Posterior vena cava (tissue), 2 donors: ENCODE measurements around the gene FAM114A1. TPM values are rescaled to one million over a fixed set of nuclear protein-coding genes. Genes with fewer than 3 reads are reported as not detected.
"Not testable (repeated sequence)": the region's sequence is repeated elsewhere in the genome, so short reads cannot be mapped to it uniquely, and the experiment has no call there.

Source experiments
- DNase-seq: peaks from one replicate; pipeline ENCODE4 v3.0.0-alpha.2; 2020; ENCODE audit warnings: low spot score
- intact Hi-C, 2 donors: fragments of 100-400 bp; cut with DNase I; formaldehyde crosslinking; loops; one replicate each; pipeline versions ENCODE4 v1.14.1 to v1.14.2; 2022 to 2023
- total RNA-seq, 2 donors: library from RNA; stranded (reverse); fragmentation: NEBNext Ultra II Directional; extraction: Animal tissue kit (Norgen Biotek cat#: 25700); gene quantifications; one replicate each; pipeline ENCODE4 v1.2.1, GENCODE V29; 2021
- donor health status: DM: yes; HTN: yes; CAD: no.
- donor health status: DM: yes; HTN: yes; CAD: no.

Gene FAM114A1
- total RNA-seq, 2 donors from 2014 or later: 90.2 to 111 TPM

GRCh38 chr4:38950734-38951133 lies 83.1 kb downstream of the FAM114A1 start:
- DNase-seq: no peak

GRCh38 chr4:38951598-38951997 lies 84.0 kb downstream of the FAM114A1 start:
- intact Hi-C loops: no loop called here
- no peak for DNase-seq

More at GRCh38 chr4:38950734-38951133, 83.1 kb downstream of the FAM114A1 start:
- intact Hi-C loops: no loop called here

DNA sequence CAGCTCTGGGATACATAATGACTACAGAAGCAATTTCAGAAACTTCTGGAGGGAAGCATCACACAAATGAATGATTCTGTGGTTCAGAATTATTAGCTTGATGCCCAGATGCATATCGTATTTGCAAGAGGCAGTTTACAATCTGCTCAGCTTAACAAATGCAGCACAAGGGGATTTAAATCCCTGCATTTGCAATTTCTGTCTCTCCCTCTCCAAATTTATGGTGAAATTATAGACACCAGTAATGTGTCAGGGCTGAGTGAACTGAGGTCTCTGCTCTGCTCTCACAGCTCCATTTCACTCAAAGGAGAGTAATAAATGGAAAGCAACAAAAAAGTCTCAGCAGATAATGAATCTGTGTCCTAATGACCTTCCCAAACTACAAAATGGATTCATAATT lies 84.4 kb downstream of the FAM114A1 start:
- intact Hi-C loops: no loop called here
- DNase-seq: no peak

- intact Hi-C loops: no loop called here
These were observed 87.1 kb downstream of the FAM114A1 start for GRCh38 chr4:38954727-38955126.

GRCh38 chr4:38955957-38956356 lies 88.4 kb downstream of the FAM114A1 start:
- intact Hi-C loops: no loop called here
- DNase-seq: no peak

More at GRCh38 chr4:38954727-38955126, 87.1 kb downstream of the FAM114A1 start:
- DNase-seq: no peak

DNA sequence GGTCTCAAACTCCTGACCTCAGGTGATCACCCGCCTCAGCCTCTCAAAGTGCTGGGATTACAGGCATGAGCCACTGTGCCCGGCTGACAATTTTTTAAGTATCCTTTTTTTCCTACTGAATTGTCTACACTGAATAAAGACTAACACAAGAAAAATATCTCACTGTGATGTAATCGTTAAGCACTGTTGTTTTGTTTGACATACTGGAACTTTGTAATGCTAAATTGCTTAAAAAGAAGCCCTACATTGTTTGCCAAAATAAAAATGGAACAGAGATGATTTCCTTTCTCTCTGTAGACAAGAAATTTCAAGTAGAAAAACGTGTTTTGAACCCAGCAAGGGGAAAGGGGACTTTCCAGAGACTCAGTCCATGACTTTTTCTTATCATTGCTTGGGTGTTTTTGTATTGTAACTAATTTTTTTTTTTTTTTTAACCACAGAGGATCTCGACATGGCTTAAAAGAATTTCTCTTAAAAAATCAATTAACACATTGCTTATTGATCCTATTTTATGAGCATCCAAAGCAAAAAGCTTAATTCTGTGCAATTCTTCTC lies 89.7 kb downstream of the FAM114A1 start:
- intact Hi-C loops: no loop called here
- DNase-seq: no peak

DNA sequence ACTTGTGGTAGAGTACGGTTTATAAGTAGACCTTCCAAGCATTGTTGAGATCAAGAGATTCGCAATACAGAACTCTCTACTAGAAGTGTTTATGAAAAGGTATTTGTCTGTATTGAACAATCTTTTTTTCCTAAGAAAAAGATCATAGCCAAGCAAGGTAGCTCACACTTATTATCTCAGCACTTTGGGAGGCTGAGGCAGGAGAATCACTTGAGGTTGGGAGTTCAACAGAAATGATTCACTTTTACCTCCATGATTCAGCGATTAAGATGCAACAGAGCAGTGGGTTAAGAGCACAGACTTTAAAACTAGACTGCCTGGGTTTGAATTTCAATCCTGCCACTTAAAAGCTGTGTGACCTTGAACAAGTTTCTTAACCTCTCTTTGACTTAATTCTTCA lies 90.3 kb downstream of the FAM114A1 start:
- intact Hi-C loops: no loop called here
- DNase-seq: no peak

DNA sequence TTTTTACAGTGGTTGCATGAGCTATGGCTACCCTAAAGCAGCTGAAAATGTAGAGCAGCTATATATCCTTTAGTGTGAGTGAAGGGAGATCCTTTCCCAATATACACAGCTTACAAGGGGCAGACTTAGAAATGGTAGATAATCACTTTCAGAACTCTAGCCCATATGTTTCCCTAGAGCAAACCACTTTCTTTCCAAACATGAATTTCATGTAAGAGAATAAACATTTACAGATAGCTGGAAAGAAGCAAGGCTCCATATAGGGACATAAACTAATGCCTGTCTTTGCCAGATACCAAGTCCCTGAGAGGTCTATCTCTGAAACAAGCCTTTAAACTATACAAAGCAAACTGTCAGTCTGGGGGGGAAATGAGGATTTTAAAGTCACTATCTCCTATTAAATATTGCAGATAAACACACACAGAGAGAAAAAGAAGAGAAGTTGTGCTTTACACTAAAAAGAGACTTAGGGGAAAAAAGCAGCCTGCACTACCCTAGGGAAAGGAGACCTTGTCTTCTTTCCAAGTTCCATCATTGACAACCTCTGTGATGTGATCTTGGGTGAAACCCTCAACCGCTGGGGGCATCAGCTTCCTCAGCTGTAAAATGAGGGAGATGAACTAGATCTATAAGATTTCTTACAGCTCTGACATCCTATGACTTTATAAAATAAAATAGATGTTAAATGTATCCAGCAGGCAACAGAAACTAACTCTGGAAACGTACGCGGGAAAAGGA lies 91.0 kb downstream of the FAM114A1 start:
- intact Hi-C loops: no loop called here

DNA sequence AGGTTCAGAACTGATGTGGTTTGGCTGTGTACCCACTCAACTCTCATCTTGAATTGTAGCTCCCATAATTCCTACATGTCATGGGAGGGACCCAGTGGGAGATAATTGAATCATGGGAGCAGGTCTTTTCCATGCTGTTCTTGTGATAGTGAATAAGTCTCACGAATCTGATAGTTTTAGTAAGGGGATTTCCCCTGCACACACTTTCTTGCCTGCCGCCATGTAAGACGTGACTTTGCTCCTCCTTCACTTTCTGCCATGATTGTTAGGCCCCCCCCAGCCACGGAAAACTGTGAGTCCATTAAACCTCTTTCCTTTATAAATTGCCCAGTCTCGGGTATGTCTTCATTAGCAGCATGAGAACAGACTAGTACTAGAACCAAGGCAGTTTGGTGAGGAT lies 91.6 kb downstream of the FAM114A1 start:
- DNase-seq, intact Hi-C loops: not testable (repeated sequence)

More for the DNA sequence above, 91.0 kb downstream of the FAM114A1 start:
- DNase-seq: no peak

- DNase-seq: no peak
- intact Hi-C loops: no loop called here
These were observed 97.6 kb downstream of the FAM114A1 start for GRCh38 chr4:38964942-38965775.

DNA sequence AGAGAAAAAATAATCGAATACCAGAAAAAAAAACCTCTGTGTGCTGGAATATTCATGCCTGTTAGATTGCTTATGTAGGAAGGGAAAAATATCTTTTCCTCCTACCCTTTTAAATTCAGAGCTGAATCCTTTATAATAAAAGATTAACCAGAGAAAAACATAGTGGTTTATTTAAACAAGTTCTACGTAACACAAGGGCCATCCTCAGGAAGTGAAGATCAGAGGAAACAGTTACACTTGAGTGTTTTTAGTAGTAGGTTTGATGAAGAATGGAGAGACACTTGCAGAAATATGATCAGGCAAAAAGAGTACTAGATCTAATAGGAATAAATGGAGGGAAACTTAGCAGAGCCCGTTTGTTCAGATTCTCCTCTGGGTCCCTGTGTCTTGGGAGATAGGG lies 98.3 kb downstream of the FAM114A1 start:
- intact Hi-C loops: no loop called here

GRCh38 chr4:38967260-38968095 lies 99.9 kb downstream of the FAM114A1 start:
- intact Hi-C loops: no loop called here
- DNase-seq: no peak

More for the DNA sequence above, 98.3 kb downstream of the FAM114A1 start:
- no peak for DNase-seq

GRCh38 chr4:38968668-38969067 lies 101.1 kb downstream of the FAM114A1 start:
- intact Hi-C loops: no loop called here
- DNase-seq: no peak

GRCh38 chr4:38976308-38976707 lies 108.7 kb downstream of the FAM114A1 start:
- no peak for DNase-seq
- intact Hi-C loops: loop anchor here in 1 of 2 donors (1.0 kb wide), 1 partner anchor 13 kb away; no protein-coding TSS in a partner anchor

DNA sequence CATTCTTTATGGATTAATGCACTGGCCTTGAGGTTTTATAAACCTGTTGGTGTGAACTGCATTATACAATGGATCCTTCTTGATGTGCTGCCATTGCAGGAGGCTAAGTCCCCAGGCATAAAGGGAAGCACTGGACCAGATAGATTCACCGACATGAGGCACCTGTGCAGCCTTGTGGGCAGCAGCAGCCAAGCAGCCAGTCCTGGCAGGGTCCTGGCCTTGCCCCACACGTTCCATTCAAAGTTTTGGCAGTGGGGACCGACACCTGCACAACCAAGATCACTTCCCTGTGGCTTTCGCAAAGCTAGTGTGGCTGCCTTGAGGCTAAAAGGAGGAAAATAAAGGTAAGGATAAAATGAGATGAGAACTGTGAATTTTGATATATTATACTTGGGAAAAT lies 111.5 kb downstream of the FAM114A1 start:
- intact Hi-C loops: no loop called here

GRCh38 chr4:38979511-38980230 lies 112.1 kb downstream of the FAM114A1 start:
- intact Hi-C loops: loop anchor here in 1 of 2 donors (5.0 kb wide), 1 partner anchor 52 kb away; no protein-coding TSS in a partner anchor
- no peak for DNase-seq

More for the DNA sequence above, 111.5 kb downstream of the FAM114A1 start:
- DNase-seq: no peak

GRCh38 chr4:38980903-38981676 lies 113.5 kb downstream of the FAM114A1 start:
- intact Hi-C loops: loop anchor here in 1 of 2 donors (5.0 kb wide), 1 partner anchor 54 kb away; no protein-coding TSS in a partner anchor
- no peak for DNase-seq
